Loucy (cell line): Measurements from ENCODE around the gene IPO5.

ENCODE experiments used
- H2AFZ ChIP-seq: fragments of 200-600 bp; sonication (generic); 2 replicates; pipeline ENCODE4 v1.6.0; 2016; ENCODE audit warnings: antibody characterized with exemption, mild to moderate bottlenecking, low read length, moderate library complexity
- H3F3A ChIP-seq: fragments of 200-600 bp; 2 replicates; pipeline ENCODE4 v1.6.0; 2016; ENCODE audit warnings: antibody characterized with exemption, low read depth, mild to moderate bottlenecking
- H3K27me3 ChIP-seq: fragments of 200-600 bp; sonication (generic); 2 replicates; pipeline ENCODE4 v1.6.1; 2014; ENCODE audit warnings: low read length, mild to moderate bottlenecking; ENCODE audit not compliant: insufficient read depth, poor library complexity, severe bottlenecking
- H3K36me3 ChIP-seq: fragments of 200-600 bp; sonication (generic); 2 replicates; pipeline ENCODE4 v1.6.1; 2016; ENCODE audit warnings: low read length; ENCODE audit not compliant: insufficient read depth
- H3K4me1 ChIP-seq: fragments of 200-600 bp; sonication (generic); 2 replicates; pipeline ENCODE4 v1.5.1; 2014; ENCODE audit warnings: low read length, mild to moderate bottlenecking; ENCODE audit not compliant: insufficient read depth, poor library complexity, severe bottlenecking
- H3K4me2 ChIP-seq: fragments of 200-600 bp; sonication (generic); 2 replicates; pipeline ENCODE4 v1.6.0; 2014; ENCODE audit warnings: antibody characterized with exemption, low read length, low read depth, mild to moderate bottlenecking; ENCODE audit not compliant: poor library complexity, severe bottlenecking
- H3K4me3 ChIP-seq: fragments of 200-600 bp; sonication (generic); 2 replicates; pipeline ENCODE4 v1.5.1; 2014; ENCODE audit warnings: low read length, mild to moderate bottlenecking, mixed read lengths; ENCODE audit not compliant: poor library complexity, severe bottlenecking
- H3K79me2 ChIP-seq: fragments of 200-600 bp; sonication (generic); 2 replicates; pipeline ENCODE4 v1.6.1; 2014; ENCODE audit warnings: low read length; ENCODE audit not compliant: insufficient read depth
- H3K9ac ChIP-seq: fragments of 200-600 bp; sonication (generic); 2 replicates; pipeline ENCODE4 v1.6.0; 2014; ENCODE audit warnings: mild to moderate bottlenecking, low read depth, low read length, moderate library complexity; ENCODE audit not compliant: poor library complexity, severe bottlenecking
- H3K9me2 ChIP-seq: fragments of 200-600 bp; sonication (generic); replicated peaks from 2 replicates; pipeline ENCODE4 v1.6.1; 2016; ENCODE audit warnings: low read depth, low read length, mixed read lengths
- H3K9me3 ChIP-seq: fragments of 200-600 bp; sonication (generic); 2 replicates; pipeline ENCODE4 v1.6.1; 2014; ENCODE audit warnings: mild to moderate bottlenecking, antibody characterized with exemption, low read length, low read depth; ENCODE audit not compliant: insufficient read depth
- H4K20me1 ChIP-seq: fragments of 200-600 bp; sonication (generic); 2 replicates; pipeline ENCODE4 v1.6.0; 2014; ENCODE audit warnings: antibody characterized with exemption, low read length, mild to moderate bottlenecking; ENCODE audit not compliant: insufficient read depth, poor library complexity, severe bottlenecking
- EZH2phosphoT487 ChIP-seq: fragments of 200-600 bp; IDR thresholded peaks from 2 replicates; pipeline ENCODE4 v1.6.1; 2018; ENCODE audit warnings: antibody characterized with exemption, mild to moderate bottlenecking, moderate library complexity, borderline replicate concordance
- TF ChIP-seq, protein P1 (sequence below): fragments of 200-600 bp; sonication (generic); conservative IDR thresholded peaks from 2 replicates; pipeline ENCODE4 v1.5.1; 2014; ENCODE audit warnings: mild to moderate bottlenecking, antibody characterized with exemption, low read length

Gene IPO5

GRCh38 chr13:97934590-97934989 is 18.9 kb upstream of the IPO5 start:
- no peak for TF ChIP-seq EZH2phosphoT487
- TF ChIP-seq, protein P1, sequence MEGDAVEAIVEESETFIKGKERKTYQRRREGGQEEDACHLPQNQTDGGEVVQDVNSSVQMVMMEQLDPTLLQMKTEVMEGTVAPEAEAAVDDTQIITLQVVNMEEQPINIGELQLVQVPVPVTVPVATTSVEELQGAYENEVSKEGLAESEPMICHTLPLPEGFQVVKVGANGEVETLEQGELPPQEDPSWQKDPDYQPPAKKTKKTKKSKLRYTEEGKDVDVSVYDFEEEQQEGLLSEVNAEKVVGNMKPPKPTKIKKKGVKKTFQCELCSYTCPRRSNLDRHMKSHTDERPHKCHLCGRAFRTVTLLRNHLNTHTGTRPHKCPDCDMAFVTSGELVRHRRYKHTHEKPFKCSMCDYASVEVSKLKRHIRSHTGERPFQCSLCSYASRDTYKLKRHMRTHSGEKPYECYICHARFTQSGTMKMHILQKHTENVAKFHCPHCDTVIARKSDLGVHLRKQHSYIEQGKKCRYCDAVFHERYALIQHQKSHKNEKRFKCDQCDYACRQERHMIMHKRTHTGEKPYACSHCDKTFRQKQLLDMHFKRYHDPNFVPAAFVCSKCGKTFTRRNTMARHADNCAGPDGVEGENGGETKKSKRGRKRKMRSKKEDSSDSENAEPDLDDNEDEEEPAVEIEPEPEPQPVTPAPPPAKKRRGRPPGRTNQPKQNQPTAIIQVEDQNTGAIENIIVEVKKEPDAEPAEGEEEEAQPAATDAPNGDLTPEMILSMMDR: no peak
- Histone ChIP-seq H3K9me2 (no peaks in the 10 kb centered on the region), H3K27me3 (no peaks in the 10 kb centered on the region), H3K4me1 (no peaks in the 10 kb centered on the region), H3F3A (no peaks in the 10 kb centered on the region), H3K9me3 (no peaks in the 10 kb centered on the region), H3K79me2 (no peaks in the 10 kb centered on the region), H3K36me3 (no peaks in the 10 kb centered on the region), H3K4me2 (no peak overlapping the region), H4K20me1 (no peaks in the 10 kb centered on the region), H3K9ac (no peak overlapping the region), H2AFZ (no peak overlapping the region), H3K4me3 (no peak overlapping the region)

GRCh38 chr13:97935071-97935470 is 18.4 kb upstream of the IPO5 start:
- no peaks in the 10 kb centered on the region for H3K27me3 ChIP-seq
- H2AFZ ChIP-seq: no peak overlapping the region
- no peaks in the 10 kb centered on the region for H3F3A ChIP-seq
- no peak overlapping the region for H3K9ac ChIP-seq
- no peaks in the 10 kb centered on the region for H3K4me1 ChIP-seq
- H3K9me3 ChIP-seq: no peaks in the 10 kb centered on the region
- no peaks in the 10 kb centered on the region for H3K79me2 ChIP-seq
- TF ChIP-seq EZH2phosphoT487: no peak
- TF ChIP-seq, protein P1: no peak
- no peak overlapping the region for H3K4me3 ChIP-seq
- no peak overlapping the region for H3K4me2 ChIP-seq
- no peaks in the 10 kb centered on the region for H3K36me3 ChIP-seq
- no peaks in the 10 kb centered on the region for H4K20me1 ChIP-seq
- no peaks in the 10 kb centered on the region for H3K9me2 ChIP-seq

DNA sequence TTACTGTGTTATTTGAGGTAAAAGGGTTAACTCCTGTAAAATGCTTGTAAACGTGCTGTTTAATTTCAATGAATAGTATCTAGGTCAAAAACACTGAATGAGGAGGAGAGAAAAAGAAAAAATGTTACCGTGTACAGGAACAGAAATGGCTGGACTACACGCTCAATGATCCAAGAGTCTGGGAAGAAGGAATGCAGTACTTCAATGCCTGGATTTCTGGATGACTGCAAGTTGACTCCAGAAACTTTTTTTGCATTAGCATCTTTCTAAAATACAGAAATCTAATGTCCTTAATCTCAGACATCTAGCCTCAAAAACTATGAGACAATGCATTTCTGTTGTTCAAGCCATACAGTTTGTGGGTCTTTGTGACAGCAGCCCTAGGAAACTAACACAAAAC is 17.4 kb upstream of the IPO5 start:
- no peak overlapping the region for H3K9ac ChIP-seq
- no peaks in the 10 kb centered on the region for H3K9me2 ChIP-seq
- H3K4me2 ChIP-seq: no peak overlapping the region
- H3F3A ChIP-seq: no peaks in the 10 kb centered on the region
- H3K79me2 ChIP-seq: no peaks in the 10 kb centered on the region
- H4K20me1 ChIP-seq: no peaks in the 10 kb centered on the region
- H3K36me3 ChIP-seq: no peaks in the 10 kb centered on the region
- H2AFZ ChIP-seq: no peak overlapping the region
- H3K4me1 ChIP-seq: no peaks in the 10 kb centered on the region
- no peak for TF ChIP-seq EZH2phosphoT487
- TF ChIP-seq, protein P1: no peak
- no peak overlapping the region for H3K4me3 ChIP-seq
- H3K27me3 ChIP-seq: no peaks in the 10 kb centered on the region
- no peaks in the 10 kb centered on the region for H3K9me3 ChIP-seq
